Right lobe of liver (tissue), 6 donors: ENCODE results near the gene FRMD4A. TPM values are rescaled to one million over a fixed set of nuclear protein-coding genes. Genes with fewer than 3 reads are reported as not detected.

Experiments
- ATAC-seq, 4 donors: fragments of 200-7000 bp; cut with Tn5 transposase; one replicate each; pipeline ENCODE4 v1.9.1; 2020; ENCODE audit warnings: mild to moderate bottlenecking in 4 of 4, moderate library complexity in 4 of 4
- DNase-seq, 3 donors: peaks; one replicate each; pipeline ENCODE4 v3.0.0-alpha.2; 2020
- H3K27ac ChIP-seq, 3 donors: fragments of 200-600 bp; one replicate each; pipeline ENCODE4 v1.8.0; 2022
- H3K27me3 ChIP-seq, 2 donors: fragments of 200-600 bp; one replicate each; pipeline ENCODE4 v1.8.0; 2022
- H3K36me3 ChIP-seq, 4 donors: fragments of 200-600 bp; sonication (generic) in 1 of 4; one replicate each; pipeline versions ENCODE4 v1.5.1 to v1.8.0; 2017 to 2022; ENCODE audit warnings: control low read depth in 1 of 4
- H3K4me1 ChIP-seq, 4 donors: fragments of 200-600 bp; sonication (generic) in 1 of 4; one replicate each; pipeline versions ENCODE4 v1.5.1 to v1.8.0; 2017 to 2022; ENCODE audit warnings: control low read depth in 1 of 4
- H3K4me3 ChIP-seq, 3 donors: fragments of 200-600 bp; one replicate each; pipeline ENCODE4 v1.8.0; 2022
- H3K9me3 ChIP-seq, 4 donors: fragments of 200-600 bp; sonication (generic) in 1 of 4; one replicate each; pipeline versions ENCODE4 v1.5.1 to v1.8.0; 2017 to 2022; ENCODE audit warnings: control low read depth in 1 of 4
- POLR2A ChIP-seq: fragments of 450-650 bp; IDR thresholded peaks from one replicate; pipeline ENCODE4 v1.6.1; 2017; ENCODE audit warnings: antibody characterized with exemption, mild to moderate bottlenecking
- WGBS: methylation state at CpG from one replicate; pipeline ENCODE4 v1.1.6; 2018; ENCODE audit warnings: low coverage, low lambda C conversion rate; ENCODE audit not compliant: insufficient coverage; ENCODE audit errors: missing lambda C conversion rate; 5-methylcytosine and 5-hydroxymethylcytosine counted together
- intact Hi-C, 2 donors: fragments of 100-400 bp; cut with DNase I; formaldehyde crosslinking; loops; one replicate each; pipeline versions ENCODE4 v1.11.2 to v1.14.1; 2022
- total RNA-seq, 6 experiments: library from RNA; depleted of rRNA in 2 of 6; stranded (reverse); fragments of >200 nt in 2 of 6; fragmentation: NEBNext Ultra II Directional in 3 of 6; extraction: Animal tissue kit (Norgen Biotek cat#: 25700) in 3 of 6; gene quantifications; one replicate each; pipeline versions ENCODE4 v1.1.0 to v1.2.4, GENCODE V29; 2016 to 2023
- TF ChIP-seq, protein P1 (sequence below), 4 donors: fragments of 200-600 bp in 3 of 4; fragments of 450-650 bp in 1 of 4; IDR thresholded peaks; one replicate each; pipeline versions ENCODE4 v1.5.1 to v1.8.0; 2016 to 2022; ENCODE audit warnings: antibody characterized with exemption in 4 of 4, mild to moderate bottlenecking in 2 of 4
- donor health status: DM: no; HTN: yes; CAD: no.
- donor health status: DM: no; HTN: no; CAD: no.
- donor health status: DM: no; HTN: no; CAD: no.
- donor health status: DM: no; HTN: yes; CAD: no.
- donor health status: DM: no; HTN: yes; CAD: no.

FRMD4A gene
- total RNA-seq, 6 experiments from 2014 or later: 8.4 to 22.8 (median 13.3) TPM

DNA sequence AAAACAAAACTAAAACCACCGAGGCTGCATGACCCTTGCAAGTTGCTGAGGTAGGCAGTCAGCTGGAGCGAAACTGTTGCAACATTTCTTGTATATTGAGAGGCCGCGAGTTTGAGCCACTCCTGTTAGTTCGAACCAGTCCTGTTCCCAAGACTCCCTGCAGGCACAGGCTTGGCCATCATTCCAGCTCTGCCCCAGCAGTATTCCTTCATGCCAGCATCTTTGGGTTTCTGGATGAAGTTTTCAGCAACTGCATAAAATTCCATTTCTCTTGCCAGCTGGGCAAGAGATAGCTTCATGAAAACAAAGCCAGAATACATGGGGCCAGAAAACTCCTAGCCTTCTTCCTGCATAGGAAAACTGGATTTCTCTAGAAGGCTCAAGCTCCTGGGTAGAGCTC lies 207.6 kb downstream of the FRMD4A start:
- ATAC-seq (peak in 1 of 4 donors; percentile 51), DNase-seq (no peak)
- WGBS: 20% methylated on average over 5 of the region's 5 CpGs
- intact Hi-C loops: no loop called here
- TF ChIP-seq, protein P1, sequence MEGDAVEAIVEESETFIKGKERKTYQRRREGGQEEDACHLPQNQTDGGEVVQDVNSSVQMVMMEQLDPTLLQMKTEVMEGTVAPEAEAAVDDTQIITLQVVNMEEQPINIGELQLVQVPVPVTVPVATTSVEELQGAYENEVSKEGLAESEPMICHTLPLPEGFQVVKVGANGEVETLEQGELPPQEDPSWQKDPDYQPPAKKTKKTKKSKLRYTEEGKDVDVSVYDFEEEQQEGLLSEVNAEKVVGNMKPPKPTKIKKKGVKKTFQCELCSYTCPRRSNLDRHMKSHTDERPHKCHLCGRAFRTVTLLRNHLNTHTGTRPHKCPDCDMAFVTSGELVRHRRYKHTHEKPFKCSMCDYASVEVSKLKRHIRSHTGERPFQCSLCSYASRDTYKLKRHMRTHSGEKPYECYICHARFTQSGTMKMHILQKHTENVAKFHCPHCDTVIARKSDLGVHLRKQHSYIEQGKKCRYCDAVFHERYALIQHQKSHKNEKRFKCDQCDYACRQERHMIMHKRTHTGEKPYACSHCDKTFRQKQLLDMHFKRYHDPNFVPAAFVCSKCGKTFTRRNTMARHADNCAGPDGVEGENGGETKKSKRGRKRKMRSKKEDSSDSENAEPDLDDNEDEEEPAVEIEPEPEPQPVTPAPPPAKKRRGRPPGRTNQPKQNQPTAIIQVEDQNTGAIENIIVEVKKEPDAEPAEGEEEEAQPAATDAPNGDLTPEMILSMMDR (IDR thresholded peaks at IDR 0.05): no peak
- no peak for TF ChIP-seq POLR2A
- H3K27me3 ChIP-seq: no peaks in the 10 kb centered on the region
- no peak overlapping the region for H3K27ac ChIP-seq
- H3K4me3 ChIP-seq: no peak overlapping the region
- H3K9me3 ChIP-seq: no peaks in the 10 kb centered on the region
- no peaks in the 10 kb centered on the region for H3K36me3 ChIP-seq
- no peaks in the 10 kb centered on the region for H3K4me1 ChIP-seq

DNA sequence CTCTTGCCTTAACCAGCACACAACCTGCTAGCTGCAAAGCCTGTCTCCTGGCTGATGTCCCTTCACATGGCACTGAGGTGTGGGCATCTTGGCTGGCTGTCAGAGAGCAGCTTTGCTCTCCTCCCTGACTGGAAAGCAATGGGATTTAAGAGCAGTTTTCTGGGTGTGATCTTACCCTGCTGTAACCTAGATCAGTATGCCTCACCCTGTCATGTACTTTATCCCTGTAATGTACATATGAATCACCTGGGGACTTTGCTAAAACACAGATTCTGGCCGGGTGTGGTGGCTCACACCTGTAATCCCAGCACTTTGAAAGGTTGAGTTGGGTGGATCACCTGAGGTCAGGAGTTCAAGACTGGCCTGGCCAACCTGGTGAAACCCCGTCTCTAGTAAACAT lies 209.9 kb downstream of the FRMD4A start:
- 33% methylated on average over 1 of the region's 2 CpGs for WGBS
- intact Hi-C loops: no loop called here
- Histone ChIP-seq H3K36me3 (no peaks in the 10 kb centered on the region), H3K27ac (no peak overlapping the region), H3K27me3 (no peaks in the 10 kb centered on the region), H3K9me3 (no peaks in the 10 kb centered on the region), H3K4me3 (no peak overlapping the region), H3K4me1 (no peaks in the 10 kb centered on the region)
- no peak for ATAC-seq
- TF ChIP-seq, protein P1 (IDR thresholded peaks at IDR 0.05): no peak
- TF ChIP-seq POLR2A: no peak
- DNase-seq: no peak

DNA sequence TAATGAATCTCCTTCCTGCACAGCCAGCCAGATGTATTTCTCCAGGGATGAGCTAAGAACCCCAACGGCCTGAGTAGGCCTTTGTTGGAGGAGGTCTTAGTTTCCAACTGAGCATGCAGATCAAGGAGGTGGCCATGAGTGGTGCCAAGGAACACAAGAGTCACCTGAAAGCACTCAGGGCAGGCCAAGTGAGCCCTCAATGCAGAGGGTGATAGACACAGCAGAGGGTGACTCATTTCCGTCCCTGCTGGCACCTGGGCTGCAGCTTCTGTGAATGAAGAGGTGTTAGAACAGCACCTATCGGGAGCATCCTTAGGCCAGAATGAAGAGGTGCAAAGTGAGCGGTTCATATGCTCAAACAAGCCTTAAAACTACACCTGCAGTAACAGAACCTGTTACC lies 211.8 kb downstream of the FRMD4A start:
- WGBS: 74% methylated on average over 2 of the region's 4 CpGs
- Histone ChIP-seq H3K27me3 (no peaks in the 10 kb centered on the region), H3K4me1 (no peaks in the 10 kb centered on the region), H3K4me3 (no peak overlapping the region), H3K9me3 (no peaks in the 10 kb centered on the region), H3K36me3 (no peaks in the 10 kb centered on the region), H3K27ac (no peak overlapping the region)
- no peak for TF ChIP-seq POLR2A
- TF ChIP-seq, protein P1 (IDR thresholded peaks at IDR 0.05): no peak
- ATAC-seq (no peak), DNase-seq (no peak)
- intact Hi-C loops: no loop called here

DNA sequence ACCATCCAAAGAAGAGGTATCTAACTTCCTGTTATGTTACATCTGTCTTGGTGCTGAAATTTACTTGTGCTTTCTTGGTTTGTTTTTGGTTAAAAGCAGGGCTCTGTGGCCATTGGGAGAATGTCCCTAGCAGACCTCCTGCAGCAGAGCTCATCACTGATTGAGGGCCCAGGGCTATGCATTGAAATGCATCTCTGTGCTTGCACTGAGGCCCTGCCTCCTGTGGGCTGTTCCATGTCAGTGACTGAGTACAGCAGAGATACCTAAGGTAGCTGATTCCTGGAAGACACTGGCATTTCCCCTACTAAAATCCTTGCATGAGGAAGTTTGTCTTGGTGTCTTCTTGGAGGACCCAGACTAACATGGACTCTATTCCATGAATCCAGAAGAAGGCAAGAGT lies 213.9 kb downstream of the FRMD4A start:
- intact Hi-C loops: no loop called here
- Histone ChIP-seq H3K4me3 (no peak overlapping the region), H3K27me3 (no peaks in the 10 kb centered on the region), H3K36me3 (no peaks in the 10 kb centered on the region), H3K9me3 (no peaks in the 10 kb centered on the region), H3K27ac (no peak overlapping the region), H3K4me1 (no peaks in the 10 kb centered on the region)
- TF ChIP-seq, protein P1 (IDR thresholded peaks at IDR 0.05): no peak
- TF ChIP-seq POLR2A: no peak
- DNase-seq: no peak
- ATAC-seq: no peak

DNA sequence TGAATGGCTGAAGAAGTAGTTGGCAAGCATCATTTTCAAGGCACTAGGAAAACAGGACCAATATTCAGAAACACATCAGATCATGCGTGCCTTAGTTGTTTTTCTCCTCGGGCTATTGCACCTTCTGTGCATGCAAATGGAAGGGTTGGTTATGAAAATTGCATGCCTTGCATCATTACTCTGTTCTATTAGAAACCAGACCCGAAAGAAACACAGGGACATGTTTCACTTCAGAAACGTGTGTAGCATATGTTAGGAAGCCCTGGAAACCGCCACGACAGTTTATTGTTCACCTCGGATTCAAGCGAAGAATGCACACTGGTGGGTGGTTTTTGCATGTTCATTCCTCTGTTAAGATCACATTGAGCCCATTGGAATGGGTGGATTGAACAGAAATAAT lies 214.7 kb downstream of the FRMD4A start:
- Histone ChIP-seq H3K4me3 (no peak overlapping the region), H3K9me3 (no peaks in the 10 kb centered on the region), H3K27ac (no peak overlapping the region), H3K36me3 (no peaks in the 10 kb centered on the region), H3K27me3 (no peaks in the 10 kb centered on the region), H3K4me1 (no peaks in the 10 kb centered on the region)
- DNase-seq (no peak), ATAC-seq (no peak)
- WGBS: 78% methylated on average over 8 of the region's 8 CpGs
- intact Hi-C loops: no loop called here
- TF ChIP-seq, protein P1 (IDR thresholded peaks at IDR 0.05): no peak
- TF ChIP-seq POLR2A: no peak
